GM12878 (cell line): ENCODE measurements around the gene LRRC27. TPM values are rescaled to one million over a fixed set of nuclear protein-coding genes. Genes with fewer than 3 reads are reported as not detected.
A peak's percentile ranks its signal among the peaks of the same experiment; 100 is the strongest.

Source experiments
- ATAC-seq: fragments of 200-7000 bp; cut with Tn5 transposase; 3 replicates; pipeline ENCODE4 v1.9.1; 2020; ENCODE audit warnings: mild to moderate bottlenecking, moderate library complexity
- BruUV-seq: library from RNA; stranded (reverse); fragments of 400-500 nt; replicated peaks from 2 replicates; lab custom pipeline; 2021; lab: Mats Ljungman, UMichigan
- CTCF ChIA-PET: fragments of 300-600 bp; sonication (Branson Sonifier 250); formaldehyde crosslinking; extraction: SDS; loops from one replicate; lab custom pipeline; 2021; ENCODE audit warnings: inconsistent platforms; lab: Yijun Ruan, JAX
- POLR2A ChIA-PET: fragments of 350-600 bp; formaldehyde crosslinking; extraction: SDS; loops from one replicate; lab custom pipeline; 2021; ENCODE audit warnings: inconsistent platforms; lab: Charles Lee
- RAD21 ChIA-PET: fragments of 300-600 bp; sonication (Branson Sonifier 250); formaldehyde crosslinking; loops from one replicate; lab custom pipeline; 2023; ENCODE audit warnings: antibody characterized with exemption; ENCODE audit not compliant: unreplicated experiment; lab: Charles Lee
- SMC1A ChIA-PET: fragments of 300-600 bp; sonication (Branson Sonifier 250); formaldehyde crosslinking; loops from one replicate; lab custom pipeline; 2023; ENCODE audit not compliant: unreplicated experiment, uncharacterized antibody; lab: Charles Lee
- DNase-seq: peaks from one replicate; pipeline ENCODE4 v3.0.0-alpha.2; 2011; ENCODE audit warnings: low read depth, low spot score
- FAIRE-seq: peaks from 3 replicates; lab custom pipeline; 2011; peaks lifted over from hg19 to GRCh38; lab: Jason Lieb, UNC
- H2AFZ ChIP-seq: 2 replicates; pipeline ENCODE4 v1.6.0; 2011; ENCODE audit warnings: low read depth, low read length, control low read depth; ENCODE audit not compliant: control insufficient read depth
- H3K27ac ChIP-seq: 2 replicates; pipeline ENCODE4 v1.5.1; 2011; ENCODE audit warnings: control low read depth; ENCODE audit not compliant: control insufficient read depth, insufficient read depth
- H3K27me3 ChIP-seq, 2 experiments: replicated peaks in 1 of 2; 2 replicates each; pipeline versions ENCODE4 v1.6.0 to v1.6.1; 2011; ENCODE audit warnings: low read length in 1 of 2; ENCODE audit not compliant: control insufficient read depth in 2 of 2, insufficient read depth in 2 of 2
- H3K36me3 ChIP-seq, 2 experiments: 2 replicates each; pipeline ENCODE4 v1.5.1; 2011; ENCODE audit warnings: low read length in 1 of 2; ENCODE audit not compliant: control insufficient read depth in 2 of 2, insufficient read depth in 2 of 2
- H3K4me1 ChIP-seq: 2 replicates; pipeline ENCODE4 v1.6.1; 2011; ENCODE audit warnings: mild to moderate bottlenecking, low read length, moderate library complexity, mixed read lengths; ENCODE audit not compliant: control insufficient read depth, insufficient read depth
- H3K4me2 ChIP-seq: 2 replicates; pipeline ENCODE4 v1.6.0; 2011; ENCODE audit warnings: control low read depth; ENCODE audit not compliant: control insufficient read depth, insufficient read depth
- H3K4me3 ChIP-seq: fragments of 200-600 bp; sonication (generic); 2 replicates; pipeline ENCODE4 v1.5.1; 2016
- H3K79me2 ChIP-seq: 2 replicates; pipeline ENCODE4 v1.6.0; 2011; ENCODE audit warnings: low read length; ENCODE audit not compliant: control insufficient read depth, insufficient read depth
- H3K9ac ChIP-seq: 2 replicates; pipeline ENCODE4 v1.8.0; 2011; ENCODE audit warnings: low read length, control low read depth, mixed read lengths; ENCODE audit not compliant: control insufficient read depth, insufficient read depth
- H3K9me3 ChIP-seq: replicated peaks from 3 replicates; pipeline ENCODE4 v1.5.1; 2011; ENCODE audit warnings: mild to moderate bottlenecking, low read length; ENCODE audit not compliant: control insufficient read depth, insufficient read depth
- H4K20me1 ChIP-seq: 2 replicates; pipeline ENCODE4 v1.6.0; 2011; ENCODE audit not compliant: control insufficient read depth, insufficient read depth
- ASH2L ChIP-seq: fragments of 300-600, 200-600 bp; sonication (generic); IDR thresholded peaks from 2 replicates; pipeline ENCODE4 v1.6.1; 2017; ENCODE audit warnings: low read depth, mild to moderate bottlenecking, borderline replicate concordance
- BMI1 ChIP-seq: fragments of 450-650 bp; IDR thresholded peaks from 2 replicates; pipeline ENCODE4 v1.6.1; 2016; ENCODE audit warnings: mild to moderate bottlenecking, moderate library complexity, borderline replicate concordance
- CUX1 ChIP-seq: IDR thresholded peaks from 2 replicates; pipeline ENCODE4 v1.6.1; 2012; ENCODE audit warnings: improper control_type of control experiment, low read depth, low read length; ENCODE audit not compliant: insufficient replicate concordance
- E2F4 ChIP-seq: IDR thresholded peaks from 2 replicates; pipeline ENCODE4 v1.6.1; 2012; ENCODE audit warnings: low read depth, low read length, improper control_type of control experiment
- FOXM1 ChIP-seq: IDR thresholded peaks from 2 replicates; pipeline ENCODE4 v1.6.1; 2012; ENCODE audit warnings: low read depth, mild to moderate bottlenecking, inconsistent platforms, low read length, moderate library complexity
- SIN3A ChIP-seq: IDR thresholded peaks from 2 replicates; pipeline ENCODE4 v1.6.1; 2012; ENCODE audit warnings: low read depth, low read length, improper control_type of control experiment
- SP1 ChIP-seq: IDR thresholded peaks from one replicate; pipeline ENCODE4 v1.6.1; 2011; ENCODE audit warnings: low read depth, low read length
- TCF12 ChIP-seq: IDR thresholded peaks from 2 replicates; pipeline ENCODE4 v1.6.1; 2011; ENCODE audit warnings: low read depth, mild to moderate bottlenecking, low read length
- TCF3 ChIP-seq: IDR thresholded peaks from 2 replicates; pipeline ENCODE4 v1.6.1; 2012; ENCODE audit warnings: low read depth, mild to moderate bottlenecking, low read length, borderline replicate concordance; ENCODE audit not compliant: insufficient read depth
- WGBS: methylation state at CpG from one replicate; pipeline ENCODE4 v1.1.6; 2016; ENCODE audit warnings: low lambda C conversion rate; ENCODE audit not compliant: insufficient replicate concordance, insufficient coverage; ENCODE audit errors: missing lambda C conversion rate; 5-methylcytosine and 5-hydroxymethylcytosine counted together
- in situ Hi-C: fragments of 300-500 bp; cut with MboI; formaldehyde crosslinking; loops from 9 replicates; pipeline ENCODE4 v1.14.3; 2018; ENCODE audit warnings: mixed read lengths
- intact Hi-C: fragments of 100-400 bp; cut with micrococcal nuclease; formaldehyde crosslinking; loops from one replicate; pipeline ENCODE4 v1.14.2; 2022; ENCODE audit not compliant: unreplicated experiment
- polyA plus RNA-seq, 11 experiments: library from polyadenylated mRNA; depleted of rRNA in 4 of 11; unstranded in 6 of 11; stranded (reverse) in 5 of 11; fragments of >200 nt; fragmentation: Nextera tagmentation in 4 of 11; fragmentation: Illumina TruSeq in 1 of 11; extraction: Ambion mirVana in 4 of 11; extraction: Trizol in 1 of 11; gene quantifications; 1 replicate in 1 of 11; 2 replicates in 10 of 11; pipeline versions ENCODE4 v1.2.1 to v1.2.3, GENCODE V29; 2011 to 2016; ENCODE audit warnings: inconsistent platforms in 2 of 11, missing spikeins in 2 of 11, low read depth in 1 of 11
- total RNA-seq, 4 experiments: library from RNA; depleted of rRNA in 3 of 4; stranded (reverse); fragments of >200 nt in 3 of 4; fragmentation: Illumina TruSeq in 1 of 4; extraction: Trizol in 1 of 4; gene quantifications; 2 replicates each; pipeline versions ENCODE4 v1.2.1 to v1.2.3, GENCODE V29; 2013 to 2021

LRRC27 gene
- total and polyA plus RNA-seq, 10 of the 15 experiments (the other 5 are each of a cell fraction or from before 2014, with no cell fraction given) = 0.48 to 6.9 (median 4.7) TPM

GRCh38 chr10:132292287-132293200 lies 39.4 kb upstream of the LRRC27 start:
- Histone ChIP-seq H3K4me3 (no peak overlapping the region), H4K20me1 (no peaks in the 10 kb centered on the region), H3K36me3 (no peaks in the 10 kb centered on the region), H3K9ac (no peak overlapping the region), H3K79me2 (no peaks in the 10 kb centered on the region), H3K4me1 (no peaks in the 10 kb centered on the region), H3K27ac (no peak overlapping the region)
- ATAC-seq (no peak), DNase-seq (no peak), FAIRE-seq (no peak)
- ChIA-PET RAD21 (no interaction called here), POLR2A (no interaction called here), SMC1A (no interaction called here)
- 60% methylated on average over 28 of the region's 30 CpGs for WGBS
- no TSS peak for BruUV-seq
- in situ Hi-C loops = no loop called here
- TF ChIP-seq ASH2L = no peak
- TF ChIP-seq FOXM1 = no peak
- 0 out of 2 replicates have a peak, but pooled peaks have one; percentile 19 for TF ChIP-seq TCF3
- no peak for TF ChIP-seq SP1
- no peak for TF ChIP-seq TCF12
- TF ChIP-seq, all 136 proteins: peak for 1
- intact Hi-C loops = no loop called here
- Histone ChIP-seq H2AFZ (no peak overlapping the region), H3K4me2 (no peak overlapping the region), H3K27me3 (no peaks in the 10 kb centered on the region), H3K9me3 (no peaks in the 10 kb centered on the region)
- CTCF ChIA-PET = no interaction called here

- intact Hi-C loops = no loop called here
- no peak for FAIRE-seq
- TF ChIP-seq BMI1 (no peak), E2F4 (no peak), CUX1 (no peak), SIN3A (no peak)
Observed at GRCh38 chr10:132293201-132293812, 38.7 kb upstream of the LRRC27 start.

More at GRCh38 chr10:132293201-132293812, 38.7 kb upstream of the LRRC27 start:
- ATAC-seq (no peak), DNase-seq (no peak)
- Histone ChIP-seq H3K27ac (no peak overlapping the region), H3K4me3 (no peak overlapping the region), H3K36me3 (no peaks in the 10 kb centered on the region), H3K27me3 (no peaks in the 10 kb centered on the region; a peak in 1 of 4 replicates), H2AFZ (no peak overlapping the region), H4K20me1 (no peaks in the 10 kb centered on the region), H3K9ac (no peak overlapping the region), H3K79me2 (no peaks in the 10 kb centered on the region), H3K4me2 (no peak overlapping the region), H3K9me3 (no peaks in the 10 kb centered on the region), H3K4me1 (no peaks in the 10 kb centered on the region)
- no TSS peak for BruUV-seq
- ChIA-PET POLR2A (no interaction called here), RAD21 (no interaction called here), SMC1A (no interaction called here), CTCF (no interaction called here)
- in situ Hi-C loops = no loop called here
- WGBS = 35% methylated on average over 16 of the region's 16 CpGs
